Naive B cell (primary cell): ENCODE data around the gene BMX. TPM values are rescaled to one million over a fixed set of nuclear protein-coding genes. Genes with fewer than 3 reads are reported as not detected.

Experiments used
- ATAC-seq, 2 donors: fragments of 150-1000 bp; cut with Tn5 transposase; 2 replicates each; pipeline ENCODE4 v1.10.0; 2021; ENCODE audit warnings: low read depth in 2 of 2, mild to moderate bottlenecking in 2 of 2, moderate library complexity in 2 of 2
- DNase-seq: peaks from one replicate; pipeline ENCODE4 v3.0.0; 2022
- H3K27ac Mint-ChIP-seq, 6 donors: one replicate each; pipeline ENCODE4 v1.8.0; 2020 to 2022; ENCODE audit warnings: mild to moderate bottlenecking in 6 of 6, mixed read lengths in 6 of 6, moderate library complexity in 5 of 6, inconsistent platforms in 2 of 6
- H3K27me3 Mint-ChIP-seq, 3 donors: one replicate each; pipeline ENCODE4 v1.8.0; 2021 to 2022; ENCODE audit warnings: mixed read lengths in 3 of 3, mild to moderate bottlenecking in 1 of 3
- H3K36me3 Mint-ChIP-seq, 2 donors: one replicate each; pipeline ENCODE4 v1.8.0; 2020 to 2022; ENCODE audit warnings: mixed read lengths in 2 of 2, inconsistent platforms in 1 of 2, mild to moderate bottlenecking in 1 of 2
- H3K4me1 Mint-ChIP-seq, 3 donors: one replicate each; pipeline ENCODE4 v1.8.0; 2020 to 2022; ENCODE audit warnings: mixed read lengths in 3 of 3, inconsistent platforms in 1 of 3, mild to moderate bottlenecking in 1 of 3, moderate library complexity in 1 of 3
- H3K4me3 Mint-ChIP-seq, 8 donors: one replicate each; pipeline ENCODE4 v1.8.0; 2020 to 2022; ENCODE audit warnings: mild to moderate bottlenecking in 8 of 8, mixed read lengths in 8 of 8, moderate library complexity in 8 of 8, inconsistent platforms in 2 of 8
- H3K9me3 Mint-ChIP-seq, 7 donors: one replicate each; pipeline ENCODE4 v1.8.0; 2020 to 2022; ENCODE audit warnings: mixed read lengths in 7 of 7, mild to moderate bottlenecking in 5 of 7, inconsistent platforms in 2 of 7, moderate library complexity in 1 of 7
- polyA plus RNA-seq, 6 donors: library from polyadenylated mRNA; unstranded; fragments of 300-500 nt; fragmentation: Illumina TruSeq; gene quantifications; one replicate each; pipeline ENCODE4 v1.2.3, GENCODE V29; 2021; ENCODE audit warnings: low read depth in 6 of 6

Gene BMX
- polyA plus RNA-seq, 6 donors from 2014 or later = not detected

- Mint-ChIP-seq H3K9me3 (peaks cover 0 to 5% (median 0%) of the 10 kb centered on the region in 7 donors), H3K27ac (no peak overlapping the region), H3K4me1 (no peaks in the 10 kb centered on the region), H3K27me3 (peaks cover 0 to 19% (median 4%) of the 10 kb centered on the region in 3 donors), H3K4me3 (no peak overlapping the region), H3K36me3 (no peaks in the 10 kb centered on the region)
- ATAC-seq (no peak), DNase-seq (no peak)
These were observed 15.3 kb downstream of the BMX start for GRCh38 chrX:15515931-15516330.

GRCh38 chrX:15522464-15522863 is 21.9 kb downstream of the BMX start:
- Mint-ChIP-seq H3K27ac (no peak overlapping the region), H3K4me3 (no peak overlapping the region), H3K4me1 (no peaks in the 10 kb centered on the region), H3K9me3 (peaks cover 0 to 7% (median 3%) of the 10 kb centered on the region in 7 donors), H3K36me3 (no peaks in the 10 kb centered on the region), H3K27me3 (peaks cover 6 to 34% (median 11%) of the 10 kb centered on the region in 3 donors)
- DNase-seq (no peak), ATAC-seq (no peak)

DNA sequence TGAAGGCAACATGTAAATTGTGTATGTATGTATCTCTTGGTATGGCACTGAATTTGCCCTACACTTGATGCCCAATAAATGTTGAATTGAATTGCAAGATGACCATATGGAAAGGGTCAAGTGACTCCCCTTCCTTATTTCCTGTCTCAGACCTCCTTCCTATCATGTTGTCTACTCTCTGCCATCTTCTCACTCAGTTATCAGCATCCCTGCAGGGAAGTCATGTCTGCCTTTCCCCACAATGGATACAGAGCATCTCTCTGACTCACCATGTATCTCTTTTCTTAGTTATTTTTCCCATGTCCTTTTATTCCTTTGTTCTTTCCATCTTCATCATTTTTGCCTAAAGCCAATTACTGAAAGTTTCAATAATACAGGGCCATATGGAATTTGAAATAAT is 22.5 kb downstream of the BMX start:
- Mint-ChIP-seq H3K36me3 (no peaks in the 10 kb centered on the region), H3K27me3 (peaks cover 6 to 40% (median 11%) of the 10 kb centered on the region in 3 donors), H3K9me3 (peaks cover 0 to 7% (median 3%) of the 10 kb centered on the region in 7 donors), H3K27ac (no peak overlapping the region), H3K4me1 (no peaks in the 10 kb centered on the region), H3K4me3 (no peak overlapping the region)
- DNase-seq = no peak
- no peak for ATAC-seq

- Mint-ChIP-seq H3K36me3 (no peaks in the 10 kb centered on the region), H3K27ac (no peak overlapping the region), H3K27me3 (peaks cover 6 to 35% (median 11%) of the 10 kb centered on the region in 3 donors), H3K4me3 (no peak overlapping the region), H3K9me3 (peaks cover 0 to 9% (median 2%) of the 10 kb centered on the region in 7 donors), H3K4me1 (no peaks in the 10 kb centered on the region)
- no peak for DNase-seq
- ATAC-seq = no peak
These were observed 23.8 kb downstream of the BMX start for GRCh38 chrX:15524417-15524816.

GRCh38 chrX:15525664-15526416 is 25.2 kb downstream of the BMX start:
- H3K9me3 Mint-ChIP-seq = peaks cover 0 to 9% (median 2%) of the 10 kb centered on the region in 7 donors

GRCh38 chrX:15529165-15529564 is 28.6 kb downstream of the BMX start:
- no peaks in the 10 kb centered on the region for H3K4me1 Mint-ChIP-seq
- no peak for ATAC-seq
- no peaks in the 10 kb centered on the region for H3K36me3 Mint-ChIP-seq
- H3K27ac Mint-ChIP-seq = no peak overlapping the region
- no peak for DNase-seq
- H3K9me3 Mint-ChIP-seq = peaks cover 0 to 3% (median 0%) of the 10 kb centered on the region in 7 donors
- H3K4me3 Mint-ChIP-seq = no peak overlapping the region
- H3K27me3 Mint-ChIP-seq = peaks cover 0 to 26% (median 6%) of the 10 kb centered on the region in 3 donors

More at GRCh38 chrX:15525664-15526416, 25.2 kb downstream of the BMX start:
- Mint-ChIP-seq H3K27me3 (peaks cover 6 to 35% (median 11%) of the 10 kb centered on the region in 3 donors), H3K4me1 (no peaks in the 10 kb centered on the region), H3K36me3 (no peaks in the 10 kb centered on the region), H3K27ac (no peak overlapping the region), H3K4me3 (no peak overlapping the region)
- no peak for ATAC-seq
- DNase-seq = no peak

- Mint-ChIP-seq H3K27me3 (peaks cover 0 to 30% (median 6%) of the 10 kb centered on the region in 3 donors), H3K36me3 (no peaks in the 10 kb centered on the region), H3K9me3 (peaks cover 0 to 3% (median 0%) of the 10 kb centered on the region in 7 donors), H3K27ac (no peak overlapping the region), H3K4me1 (no peaks in the 10 kb centered on the region), H3K4me3 (no peak overlapping the region)
- DNase-seq (no peak), ATAC-seq (no peak)
These were observed 29.7 kb downstream of the BMX start for GRCh38 chrX:15530318-15530717.

DNA sequence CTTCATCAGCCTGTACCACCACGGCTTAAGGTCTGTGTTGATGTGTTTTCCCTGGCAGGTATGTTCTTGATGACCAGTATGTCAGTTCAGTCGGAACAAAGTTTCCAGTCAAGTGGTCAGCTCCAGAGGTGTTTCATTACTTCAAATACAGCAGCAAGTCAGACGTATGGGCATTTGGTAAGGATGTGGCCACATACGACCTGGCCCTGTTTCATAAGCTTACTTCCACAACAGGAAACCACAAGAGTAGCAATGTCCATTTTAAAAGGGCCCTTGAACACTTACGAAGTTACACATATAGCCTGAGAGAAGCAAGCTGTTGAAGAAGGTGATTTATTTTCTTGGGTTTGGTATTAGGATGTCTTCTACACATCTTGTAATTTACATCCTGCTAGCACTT is 46.1 kb downstream of the BMX start:
- Mint-ChIP-seq H3K27me3 (peaks cover 0 to 38% (median 0%) of the 10 kb centered on the region in 3 donors), H3K4me3 (no peak overlapping the region), H3K9me3 (peaks cover 0 to 13% (median 2%) of the 10 kb centered on the region in 7 donors), H3K27ac (no peak overlapping the region), H3K36me3 (no peaks in the 10 kb centered on the region), H3K4me1 (no peaks in the 10 kb centered on the region)
- DNase-seq (no peak), ATAC-seq (no peak)

GRCh38 chrX:15547356-15547755 is 46.7 kb downstream of the BMX start:
- no peaks in the 10 kb centered on the region for H3K4me1 Mint-ChIP-seq
- DNase-seq (no peak), ATAC-seq (no peak)
- H3K27ac Mint-ChIP-seq = no peak overlapping the region
- H3K9me3 Mint-ChIP-seq = peaks cover 0 to 13% (median 2%) of the 10 kb centered on the region in 7 donors
- H3K27me3 Mint-ChIP-seq = peaks cover 0 to 38% (median 0%) of the 10 kb centered on the region in 3 donors
- H3K4me3 Mint-ChIP-seq = no peak overlapping the region
- H3K36me3 Mint-ChIP-seq = no peaks in the 10 kb centered on the region

- Mint-ChIP-seq H3K4me1 (no peaks in the 10 kb centered on the region), H3K27ac (no peak overlapping the region), H3K4me3 (no peak overlapping the region), H3K27me3 (peaks cover 0 to 45% (median 0%) of the 10 kb centered on the region in 3 donors), H3K36me3 (no peaks in the 10 kb centered on the region), H3K9me3 (peaks cover 0 to 13% (median 2%) of the 10 kb centered on the region in 7 donors)
- no peak for DNase-seq
- ATAC-seq = no peak
These were observed 48.8 kb downstream of the BMX start for GRCh38 chrX:15549189-15550012.

DNA sequence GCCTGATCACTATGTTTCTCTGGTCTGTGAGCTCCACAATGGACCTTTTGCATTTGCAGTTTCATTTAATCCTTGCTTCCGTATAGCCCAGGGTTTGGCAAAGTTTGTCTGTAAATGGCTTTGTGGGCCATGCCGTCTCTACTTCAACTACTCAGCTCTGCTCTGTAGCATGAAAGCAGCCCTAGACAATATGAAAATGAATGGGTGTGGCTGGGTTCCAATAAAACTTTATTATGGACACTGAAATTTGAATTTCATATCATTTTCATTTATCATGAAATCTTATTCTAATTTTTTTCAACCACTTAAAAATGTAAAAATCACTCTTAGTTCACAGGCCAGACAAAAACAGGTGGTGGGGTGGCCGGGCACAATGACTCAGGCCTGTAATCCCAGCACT is 58.6 kb downstream of the BMX start:
- Mint-ChIP-seq H3K4me1 (no peaks in the 10 kb centered on the region), H3K27ac (no peak overlapping the region), H3K9me3 (no peaks in the 10 kb centered on the region), H3K27me3 (peaks cover 0 to 19% (median 0%) of the 10 kb centered on the region in 3 donors), H3K36me3 (no peaks in the 10 kb centered on the region), H3K4me3 (no peak overlapping the region)
- ATAC-seq (no peak), DNase-seq (no peak)

GRCh38 chrX:15560924-15561323 is 60.3 kb downstream of the BMX start:
- no peak for ATAC-seq
- H3K4me1 Mint-ChIP-seq = no peaks in the 10 kb centered on the region
- no peaks in the 10 kb centered on the region for H3K36me3 Mint-ChIP-seq
- no peaks in the 10 kb centered on the region for H3K9me3 Mint-ChIP-seq
- no peak overlapping the region for H3K4me3 Mint-ChIP-seq
- H3K27ac Mint-ChIP-seq = no peak overlapping the region
- no peak for DNase-seq
- H3K27me3 Mint-ChIP-seq = peaks cover 0 to 30% (median under 1%) of the 10 kb centered on the region in 3 donors

DNA sequence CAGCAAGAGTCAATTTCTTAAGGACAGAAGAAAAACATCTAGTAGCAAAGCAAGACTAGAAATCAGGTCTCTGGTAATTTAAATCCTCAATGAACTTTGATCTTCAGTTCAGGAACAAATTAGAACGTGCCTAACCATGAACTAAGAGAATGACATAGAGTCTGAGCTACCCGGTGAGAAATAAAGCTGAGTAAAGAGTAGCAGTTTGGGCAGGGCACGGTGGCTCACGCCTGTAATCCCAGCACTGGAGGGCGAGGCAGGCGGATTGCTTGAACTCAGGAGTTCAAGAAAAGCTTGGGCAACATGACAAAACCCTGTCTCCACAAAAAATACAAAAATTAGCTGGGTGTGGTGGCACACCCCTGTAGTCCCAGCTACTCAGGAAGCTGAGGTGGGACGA is 62.4 kb downstream of the BMX start:
- H3K9me3 Mint-ChIP-seq = no peaks in the 10 kb centered on the region
- H3K27ac Mint-ChIP-seq = no peak overlapping the region
- H3K4me1 Mint-ChIP-seq = no peaks in the 10 kb centered on the region
- H3K4me3 Mint-ChIP-seq = no peak overlapping the region
- no peaks in the 10 kb centered on the region for H3K36me3 Mint-ChIP-seq
- peaks cover 0 to 42% (median 12%) of the 10 kb centered on the region in 3 donors for H3K27me3 Mint-ChIP-seq
- no peak for DNase-seq
- ATAC-seq = no peak
